ENCODE results near the gene SCN3A. TPM values are rescaled to one million over a fixed set of nuclear protein-coding genes. Genes with fewer than 3 reads are reported as not detected.

SCN3A gene
- total and polyA plus RNA-seq, 2 donors (not counting 1 experiment from before 2014, with no cell fraction given), result 5.4 to 6.1 TPM

GRCh38 chr2:165113414-165113813 lies 90.4 kb downstream of the SCN3A start:
- ATAC-seq (ENCODE audit: low read depth), result no peak
- Mint-ChIP-seq H3K4me1 (no peaks in the 10 kb centered on the region), H3K4me3 (no peak overlapping the region), H3K9me3 (ENCODE audit: insufficient read depth) (no peaks in the 10 kb centered on the region), H3K27me3 (no peaks in the 10 kb centered on the region), H3K27ac (no peak overlapping the region)
- H4K20me1 ChIP-seq (ENCODE audit: control insufficient read depth, insufficient read depth, low read length, poor library complexity, severe bottlenecking), result no peaks in the 10 kb centered on the region
- 88% methylated on average over 1 of the region's 2 CpGs for WGBS (ENCODE audit: insufficient coverage)
- H3K9ac ChIP-seq (ENCODE audit: low read length), result no peak overlapping the region
- intact Hi-C loops (cut with micrococcal nuclease), result no loop called here
- H3K4me2 ChIP-seq (replicated peaks; ENCODE audit: low read depth, low read length, poor library complexity, severe bottlenecking), result no peak overlapping the region
- H3K27ac ChIP-seq (ENCODE audit: low read length in 2 of 2), result no peak overlapping the region
- no peak overlapping the region for H2AFZ ChIP-seq (ENCODE audit: insufficient read depth, low read depth, low read length, poor library complexity, severe bottlenecking)
- no peaks in the 10 kb centered on the region for H3K79me2 ChIP-seq (ENCODE audit: control insufficient read depth, insufficient read depth, low read length)
- no peak for DNase-seq
- H3K9me3 ChIP-seq (ENCODE audit: control extremely low read depth in 1 of 3, control insufficient read depth in 2 of 3, insufficient read depth in 1 of 3, low read length in 2 of 3), result no peaks in the 10 kb centered on the region
- POLR2A ChIA-PET, result no interaction called here
- TF ChIP-seq CTCF (IDR thresholded peaks at IDR 0.05) (no peak), EZH2 (IDR thresholded peaks at IDR 0.05; ENCODE audit: borderline replicate concordance, insufficient read depth, low read depth, low read length, poor library complexity, severe bottlenecking) (no peak)
- CTCF ChIA-PET, result no interaction called here
- H3K36me3 ChIP-seq (replicated peaks in 1 of 2; ENCODE audit: control extremely low read depth in 1 of 2, control insufficient read depth in 1 of 2, extremely low read depth in 1 of 2, insufficient read depth in 2 of 2, low read length in 1 of 2), result no peaks in the 10 kb centered on the region
- no peaks in the 10 kb centered on the region for H3K27me3 ChIP-seq (replicated peaks in 1 of 4; ENCODE audit: control extremely low read depth in 1 of 4, control insufficient read depth in 3 of 4, insufficient read depth in 4 of 4, low read length in 3 of 4)
- H3K4me3 ChIP-seq (ENCODE audit: control extremely low read depth in 1 of 5, extremely low read depth in 1 of 5, insufficient read depth in 1 of 5, low read depth in 2 of 5, low read length in 4 of 5), result no peak overlapping the region
- no peaks in the 10 kb centered on the region for H3K4me1 ChIP-seq (ENCODE audit: control insufficient read depth in 2 of 2, insufficient read depth in 2 of 2, low read length in 2 of 2)

GRCh38 chr2:165112789-165113188 lies 91.1 kb downstream of the SCN3A start:
- Mint-ChIP-seq H3K27ac (no peak overlapping the region), H3K4me1 (no peaks in the 10 kb centered on the region), H3K27me3 (no peaks in the 10 kb centered on the region), H3K9me3 (ENCODE audit: insufficient read depth) (no peaks in the 10 kb centered on the region), H3K4me3 (no peak overlapping the region)
- ChIA-PET POLR2A (no interaction called here), CTCF (no interaction called here)
- Histone ChIP-seq H3K9ac (ENCODE audit: low read length) (no peak overlapping the region), H3K4me1 (ENCODE audit: control insufficient read depth in 2 of 2, insufficient read depth in 2 of 2, low read length in 2 of 2) (no peaks in the 10 kb centered on the region), H3K27me3 (replicated peaks in 1 of 4; ENCODE audit: control extremely low read depth in 1 of 4, control insufficient read depth in 3 of 4, insufficient read depth in 4 of 4, low read length in 3 of 4) (no peaks in the 10 kb centered on the region), H2AFZ (ENCODE audit: insufficient read depth, low read depth, low read length, poor library complexity, severe bottlenecking) (no peak overlapping the region), H3K9me3 (ENCODE audit: control extremely low read depth in 1 of 3, control insufficient read depth in 2 of 3, insufficient read depth in 1 of 3, low read length in 2 of 3) (no peaks in the 10 kb centered on the region), H3K4me2 (replicated peaks; ENCODE audit: low read depth, low read length, poor library complexity, severe bottlenecking) (no peak overlapping the region), H3K4me3 (ENCODE audit: control extremely low read depth in 1 of 5, extremely low read depth in 1 of 5, insufficient read depth in 1 of 5, low read depth in 2 of 5, low read length in 4 of 5) (no peak overlapping the region), H4K20me1 (ENCODE audit: control insufficient read depth, insufficient read depth, low read length, poor library complexity, severe bottlenecking) (no peaks in the 10 kb centered on the region), H3K36me3 (replicated peaks in 1 of 2; ENCODE audit: control extremely low read depth in 1 of 2, control insufficient read depth in 1 of 2, extremely low read depth in 1 of 2, insufficient read depth in 2 of 2, low read length in 1 of 2) (no peaks in the 10 kb centered on the region), H3K27ac (ENCODE audit: low read length in 2 of 2) (no peak overlapping the region), H3K79me2 (ENCODE audit: control insufficient read depth, insufficient read depth, low read length) (no peaks in the 10 kb centered on the region)
- intact Hi-C loops (cut with micrococcal nuclease), result no loop called here
- WGBS (ENCODE audit: insufficient coverage), result no CpG with 5 or more reads among the region's 2 CpGs
- ATAC-seq (ENCODE audit: low read depth) (no peak), DNase-seq (no peak)
- TF ChIP-seq CTCF (IDR thresholded peaks at IDR 0.05) (no peak), EZH2 (IDR thresholded peaks at IDR 0.05; ENCODE audit: borderline replicate concordance, insufficient read depth, low read depth, low read length, poor library complexity, severe bottlenecking) (no peak)
